NCI-H446 treated with DMSO at 0.1 percent for 48 hours (cell line): ENCODE measurements around the gene SLC39A10.

Source experiments
- DNase-seq: peaks from one replicate; lab custom pipeline; 2025; lab: John Stamatoyannopoulos, UW

Gene SLC39A10

GRCh38 chr2:195727106-195727505 lies 70.1 kb downstream of the SLC39A10 start:
- DNase-seq = no peak

GRCh38 chr2:195730912-195731311 lies 73.9 kb downstream of the SLC39A10 start:
- no peak for DNase-seq

- DNase-seq = no peak
Measured at GRCh38 chr2:195732574-195732973, 75.5 kb downstream of the SLC39A10 start.

GRCh38 chr2:195733831-195734230 lies 76.8 kb downstream of the SLC39A10 start:
- DNase-seq = no peak

- no peak for DNase-seq
Measured at GRCh38 chr2:195734395-195734794, 77.4 kb downstream of the SLC39A10 start.

- no peak for DNase-seq
Measured at GRCh38 chr2:195734931-195735330, 77.9 kb downstream of the SLC39A10 start.

- no peak for DNase-seq
Measured at GRCh38 chr2:195735347-195735746, 78.3 kb downstream of the SLC39A10 start.

GRCh38 chr2:195737511-195738325 lies 80.7 kb downstream of the SLC39A10 start:
- no peak for DNase-seq

GRCh38 chr2:195741191-195741590 lies 84.2 kb downstream of the SLC39A10 start:
- DNase-seq = no peak

GRCh38 chr2:195756218-195756942 lies 99.4 kb downstream of the SLC39A10 start:
- no peak for DNase-seq

- no peak for DNase-seq
Measured at GRCh38 chr2:195758846-195759245, 101.8 kb downstream of the SLC39A10 start.

- DNase-seq = no peak
Measured at GRCh38 chr2:195759877-195760276, 102.9 kb downstream of the SLC39A10 start.

GRCh38 chr2:195763866-195764265 lies 106.8 kb downstream of the SLC39A10 start:
- no peak for DNase-seq

GRCh38 chr2:195766691-195767090 lies 109.7 kb downstream of the SLC39A10 start:
- DNase-seq = no peak

GRCh38 chr2:195768431-195768830 lies 111.4 kb downstream of the SLC39A10 start:
- DNase-seq = no peak

- no peak for DNase-seq
Measured at GRCh38 chr2:195769975-195770374, 112.9 kb downstream of the SLC39A10 start.

GRCh38 chr2:195779491-195779890 lies 122.5 kb downstream of the SLC39A10 start:
- no peak for DNase-seq

- no peak for DNase-seq
Measured at GRCh38 chr2:195782156-195782555, 125.1 kb downstream of the SLC39A10 start.
